Uterus (tissue), 2 donors: ENCODE results near the gene INPP5A.

Source experiments
- POLR2A ChIP-seq, 2 donors: fragments of 450-650 bp; IDR thresholded peaks; one replicate each; pipeline ENCODE4 v1.6.1; 2016; ENCODE audit warnings: antibody characterized with exemption in 2 of 2, mild to moderate bottlenecking in 1 of 2, moderate library complexity in 1 of 2
- TF ChIP-seq, protein P1 (sequence below), 4 experiments: fragments of 200-600 bp in 2 of 4; fragments of 450-650 bp in 2 of 4; sonication (generic) in 2 of 4; IDR thresholded peaks; one replicate each; pipeline ENCODE4 v1.5.1; 2016 to 2019; ENCODE audit warnings: antibody characterized with exemption in 4 of 4, mild to moderate bottlenecking in 2 of 4, moderate library complexity in 1 of 4

DNA sequence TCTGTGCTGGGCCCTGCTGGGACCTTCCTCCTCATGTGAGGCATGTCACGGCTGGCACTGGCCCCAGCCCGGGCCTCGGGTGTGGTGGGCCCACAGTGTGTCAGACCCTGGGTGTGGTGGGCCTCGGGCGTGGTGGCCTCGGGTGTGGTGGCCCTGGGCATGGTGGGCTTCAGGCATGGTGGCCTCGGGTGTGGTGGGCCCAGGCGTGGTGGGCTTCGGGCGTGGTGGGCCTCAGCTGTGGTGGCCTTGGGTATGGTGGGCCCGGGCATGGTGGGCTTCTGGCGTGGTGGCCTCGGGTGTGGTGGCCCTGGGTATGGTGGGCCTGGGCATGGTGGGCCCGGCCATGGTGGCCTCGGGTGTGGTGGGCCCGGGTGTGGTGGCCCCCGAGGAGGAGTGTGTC lies 207.9 kb downstream of the INPP5A start:
- TF ChIP-seq POLR2A (IDR thresholded peaks at IDR 0.05) = no peak
- TF ChIP-seq, protein P1, sequence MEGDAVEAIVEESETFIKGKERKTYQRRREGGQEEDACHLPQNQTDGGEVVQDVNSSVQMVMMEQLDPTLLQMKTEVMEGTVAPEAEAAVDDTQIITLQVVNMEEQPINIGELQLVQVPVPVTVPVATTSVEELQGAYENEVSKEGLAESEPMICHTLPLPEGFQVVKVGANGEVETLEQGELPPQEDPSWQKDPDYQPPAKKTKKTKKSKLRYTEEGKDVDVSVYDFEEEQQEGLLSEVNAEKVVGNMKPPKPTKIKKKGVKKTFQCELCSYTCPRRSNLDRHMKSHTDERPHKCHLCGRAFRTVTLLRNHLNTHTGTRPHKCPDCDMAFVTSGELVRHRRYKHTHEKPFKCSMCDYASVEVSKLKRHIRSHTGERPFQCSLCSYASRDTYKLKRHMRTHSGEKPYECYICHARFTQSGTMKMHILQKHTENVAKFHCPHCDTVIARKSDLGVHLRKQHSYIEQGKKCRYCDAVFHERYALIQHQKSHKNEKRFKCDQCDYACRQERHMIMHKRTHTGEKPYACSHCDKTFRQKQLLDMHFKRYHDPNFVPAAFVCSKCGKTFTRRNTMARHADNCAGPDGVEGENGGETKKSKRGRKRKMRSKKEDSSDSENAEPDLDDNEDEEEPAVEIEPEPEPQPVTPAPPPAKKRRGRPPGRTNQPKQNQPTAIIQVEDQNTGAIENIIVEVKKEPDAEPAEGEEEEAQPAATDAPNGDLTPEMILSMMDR (IDR thresholded peaks at IDR 0.05) = no peak
